HuH-7.5 (cell line): ENCODE results near the gene PNISR.
A peak's percentile ranks its signal among the peaks of the same experiment; 100 is the strongest.

Experiments used
- DNase-seq: peaks from one replicate; pipeline ENCODE4 v3.0.0; 2011; ENCODE audit warnings: low spot score

The PNISR gene

GRCh38 chr6:99407076-99407475 is 18.0 kb downstream of the PNISR start:
- DNase-seq: no peak

GRCh38 chr6:99402448-99402847 is 22.7 kb downstream of the PNISR start:
- DNase-seq: no peak

GRCh38 chr6:99397287-99397686 is 27.8 kb downstream of the PNISR start:
- DNase-seq: no peak

GRCh38 chr6:99393698-99394531 is 31.2 kb downstream of the PNISR start, which contains the start of gene COQ3:
COQ3 (minus strand) TSS chr6:99394195; CDS start chr6:99394179, 16 bp downstream.
- DNase-seq: peak; percentile 71

GRCh38 chr6:99393366-99393697 is 31.8 kb downstream of the PNISR start:
- peak; percentile 4 for DNase-seq

- no peak for DNase-seq
Observed at GRCh38 chr6:99390896-99391295, 34.2 kb downstream of the PNISR start.

- DNase-seq: no peak
Observed at GRCh38 chr6:99384507-99384906, 40.6 kb downstream of the PNISR start.

- no peak for DNase-seq
Observed at GRCh38 chr6:99378636-99379035, 46.5 kb downstream of the PNISR start.

GRCh38 chr6:99369533-99369932 is 55.6 kb downstream of the PNISR start:
- no peak for DNase-seq

- DNase-seq: no peak
Observed at GRCh38 chr6:99366852-99367251, 58.3 kb downstream of the PNISR start.

- no peak for DNase-seq
Observed at GRCh38 chr6:99364026-99364425, 61.1 kb downstream of the PNISR start.

GRCh38 chr6:99362678-99363268 is 62.3 kb downstream of the PNISR start:
- DNase-seq: no peak

GRCh38 chr6:99359800-99360199 is 65.3 kb downstream of the PNISR start:
- no peak for DNase-seq

- DNase-seq: no peak
Observed at GRCh38 chr6:99356641-99357040, 68.5 kb downstream of the PNISR start.

- no peak for DNase-seq
Observed at GRCh38 chr6:99354983-99355382, 70.1 kb downstream of the PNISR start.

- no peak for DNase-seq
Observed at GRCh38 chr6:99353126-99353525, 72.0 kb downstream of the PNISR start.

- no peak for DNase-seq
Observed at GRCh38 chr6:99350573-99350972, 74.5 kb downstream of the PNISR start.

GRCh38 chr6:99349171-99350141 is 75.7 kb downstream of the PNISR start, which contains the start of gene FAXC:
FAXC (minus strand) TSS chr6:99349674; CDS start chr6:99349372, 302 bp downstream.
- peak; percentile 73 for DNase-seq

- DNase-seq: no peak
Observed at GRCh38 chr6:99348288-99349170, 76.6 kb downstream of the PNISR start.
